Measurements from ENCODE around the gene LRRC8E.

Gene LRRC8E

DNA sequence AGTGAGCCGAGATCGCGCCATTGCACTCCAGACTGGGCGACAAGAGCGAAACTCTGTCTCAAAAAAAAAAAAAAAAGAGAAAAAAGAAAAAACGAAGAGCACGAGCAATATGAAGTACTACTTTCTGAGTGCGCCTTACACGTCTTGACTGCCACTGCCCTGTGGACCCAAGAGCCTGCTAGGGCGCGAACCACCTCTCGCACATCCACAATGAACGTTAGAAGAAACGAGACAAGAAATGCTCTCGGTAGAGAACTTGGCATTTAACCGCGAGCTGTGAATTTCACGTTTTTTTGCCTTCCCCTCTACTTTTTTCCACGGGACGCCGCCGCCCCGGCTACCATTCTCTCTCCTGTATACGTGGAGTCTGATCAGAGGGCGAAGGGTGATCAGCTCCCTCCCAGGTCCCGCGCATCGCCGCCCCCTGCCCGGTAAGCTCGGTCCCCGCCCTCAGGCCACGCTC lies 54.7 kb downstream of the LRRC8E start:
- Histone ChIP-seq H3K4me1 (ENCODE audit: control insufficient read depth in 5 of 5, insufficient read depth in 5 of 5, low read length in 5 of 5) (peaks cover 7 to 27% (median 22%) of the 10 kb centered on the region in 5 donors), H3K9me3 (ENCODE audit: control insufficient read depth in 5 of 5, low read length in 5 of 5) (no peaks in the 10 kb centered on the region), H3K27ac (ENCODE audit: low read depth, low read length) (peak overlapping the region; percentile 93)

GRCh38 chr19:7943444-7944176 lies 55.3 kb downstream of the LRRC8E start, which contains the start of gene TIMM44:
TSS of gene TIMM44 (minus strand) at chr19:7943666. CDS start at chr19:7943651, 15 bp downstream.
- H3K27ac ChIP-seq (ENCODE audit: low read depth, low read length), result peak within 1 kb of the TSS; percentile 93
- H3K36me3 ChIP-seq (ENCODE audit: control insufficient read depth in 5 of 5, insufficient read depth in 5 of 5, low read length in 5 of 5), result peaks cover 4 to 21% (median 18%) of the 10 kb centered on the region in 5 donors
- peaks cover 0 to 3% (median 0%) of the 10 kb centered on the region in 5 donors for H3K27me3 ChIP-seq (ENCODE audit: control insufficient read depth in 5 of 5, insufficient read depth in 4 of 5, low read length in 5 of 5)
- peaks cover 7 to 27% (median 22%) of the 10 kb centered on the region in 5 donors for H3K4me1 ChIP-seq (ENCODE audit: control insufficient read depth in 5 of 5, insufficient read depth in 5 of 5, low read length in 5 of 5)
- no peaks in the 10 kb centered on the region for H3K9me3 ChIP-seq (ENCODE audit: control insufficient read depth in 5 of 5, low read length in 5 of 5)
- peak within 1 kb of the TSS; percentile 91 to 99 (median 93) for H3K9ac ChIP-seq (ENCODE audit: low read length in 5 of 5)
- H3K4me3 ChIP-seq (ENCODE audit: low read depth in 1 of 5, low read length in 5 of 5), result peak within 1 kb of the TSS; percentile 74 to 92 (median 85)

More for the DNA sequence above, 54.7 kb downstream of the LRRC8E start:
- Histone ChIP-seq H3K36me3 (ENCODE audit: control insufficient read depth in 5 of 5, insufficient read depth in 5 of 5, low read length in 5 of 5) (peaks cover 4 to 26% (median 20%) of the 10 kb centered on the region in 5 donors), H3K4me3 (ENCODE audit: low read depth in 1 of 5, low read length in 5 of 5) (peak overlapping the region; percentile 74 to 92 (median 85)), H3K9ac (ENCODE audit: low read length in 5 of 5) (peak overlapping the region; percentile 89 to 99 (median 93)), H3K27me3 (ENCODE audit: control insufficient read depth in 5 of 5, insufficient read depth in 4 of 5, low read length in 5 of 5) (peaks cover 0 to 3% (median 0%) of the 10 kb centered on the region in 5 donors)

GRCh38 chr19:7944177-7944761 lies 56.0 kb downstream of the LRRC8E start:
- H3K27ac ChIP-seq (ENCODE audit: low read depth, low read length), result peak overlapping the region; percentile 93
- no peaks in the 10 kb centered on the region for H3K9me3 ChIP-seq (ENCODE audit: control insufficient read depth in 5 of 5, low read length in 5 of 5)
- peak overlapping the region; percentile 69 to 89 (median 74) for H3K4me3 ChIP-seq (ENCODE audit: low read depth in 1 of 5, low read length in 5 of 5)
- H3K4me1 ChIP-seq (ENCODE audit: control insufficient read depth in 5 of 5, insufficient read depth in 5 of 5, low read length in 5 of 5), result peaks cover 7 to 27% (median 22%) of the 10 kb centered on the region in 5 donors
- H3K9ac ChIP-seq (ENCODE audit: low read length in 5 of 5), result peak overlapping the region; percentile 55 to 92 (median 82)
- peaks cover 0 to 3% (median 0%) of the 10 kb centered on the region in 5 donors for H3K27me3 ChIP-seq (ENCODE audit: control insufficient read depth in 5 of 5, insufficient read depth in 4 of 5, low read length in 5 of 5)
- H3K36me3 ChIP-seq (ENCODE audit: control insufficient read depth in 5 of 5, insufficient read depth in 5 of 5, low read length in 5 of 5), result peaks cover 0 to 16% (median 14%) of the 10 kb centered on the region in 5 donors

DNA sequence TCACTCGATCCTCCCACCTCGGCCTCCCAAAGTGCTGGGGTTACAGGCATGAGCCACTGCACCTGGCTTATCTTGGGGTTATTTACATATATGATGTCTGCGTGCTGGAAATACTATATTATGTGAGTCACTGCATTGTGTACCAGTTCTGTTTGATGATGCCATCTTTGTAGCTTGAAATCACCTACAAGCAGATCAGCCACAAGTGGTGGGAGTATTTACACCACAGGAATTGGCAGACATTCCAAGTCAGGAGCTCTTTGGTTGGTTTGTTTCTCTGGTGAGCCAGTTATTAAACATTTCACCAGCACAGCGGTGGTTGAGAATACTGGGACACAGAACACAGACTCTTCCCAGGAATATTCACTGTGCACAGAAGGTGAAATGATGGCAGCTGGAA lies 59.6 kb downstream of the LRRC8E start:
- Histone ChIP-seq H3K36me3 (ENCODE audit: control insufficient read depth in 5 of 5, insufficient read depth in 5 of 5, low read length in 5 of 5) (no peaks in the 10 kb centered on the region), H3K4me1 (ENCODE audit: control insufficient read depth in 5 of 5, insufficient read depth in 5 of 5, low read length in 5 of 5) (peaks cover 5 to 24% (median 15%) of the 10 kb centered on the region in 5 donors), H3K9ac (ENCODE audit: low read length in 5 of 5) (no peak overlapping the region), H3K9me3 (ENCODE audit: control insufficient read depth in 5 of 5, low read length in 5 of 5) (no peaks in the 10 kb centered on the region), H3K27ac (ENCODE audit: low read depth, low read length) (no peak overlapping the region), H3K4me3 (ENCODE audit: low read depth in 1 of 5, low read length in 5 of 5) (no peak overlapping the region), H3K27me3 (ENCODE audit: control insufficient read depth in 5 of 5, insufficient read depth in 4 of 5, low read length in 5 of 5) (peaks cover 0 to 3% (median 0%) of the 10 kb centered on the region in 5 donors)
